22Rv1 (cell line): ENCODE data around the gene ZNF518B.

Source experiments
- CTCF ChIP-seq: fragments of 450-650 bp; IDR thresholded peaks from 2 replicates; pipeline ENCODE4 v1.5.1; 2017; ENCODE audit warnings: mild to moderate bottlenecking
- ZFX ChIP-seq: fragments of 450-650 bp; IDR thresholded peaks from 2 replicates; pipeline ENCODE4 v1.6.1; 2017; ENCODE audit warnings: antibody characterized with exemption, borderline replicate concordance

GRCh38 chr4:10405672-10406071 is 51.6 kb downstream of the ZNF518B start:
- no peak for TF ChIP-seq ZFX
- no peak for TF ChIP-seq CTCF
